Prostate gland (tissue), 2 donors: ENCODE results near the gene FKBP5. TPM values are rescaled to one million over a fixed set of nuclear protein-coding genes. Genes with fewer than 3 reads are reported as not detected.
A peak's percentile ranks its signal among the peaks of the same experiment; 100 is the strongest.

Experiments used
- DNase-seq: peaks from one replicate; pipeline ENCODE4 v3.0.0-alpha.2; 2019; ENCODE audit warnings: low spot score
- H3K27ac ChIP-seq, 2 donors: fragments of 200-600 bp; sonication (generic); 2 replicates each; pipeline ENCODE4 v1.5.1; 2017 to 2019
- H3K27me3 ChIP-seq: fragments of 200-600 bp; sonication (generic); replicated peaks from 2 replicates; pipeline ENCODE4 v1.5.1; 2019; ENCODE audit not compliant: insufficient read depth
- H3K36me3 ChIP-seq, 2 donors: fragments of 200-600 bp; sonication (generic); 1 replicate in 1 of 2; 2 replicates in 1 of 2; pipeline versions ENCODE4 v1.5.1 to v1.8.1; 2017 to 2019
- H3K4me1 ChIP-seq: fragments of 200-600 bp; sonication (generic); replicated peaks from 2 replicates; pipeline ENCODE4 v1.5.1; 2019
- H3K4me3 ChIP-seq, 2 donors: fragments of 200-600 bp; sonication (generic); 2 replicates each; pipeline ENCODE4 v1.5.1; 2017 to 2019
- H3K9me3 ChIP-seq: fragments of 200-600 bp; sonication (generic); 2 replicates; pipeline ENCODE4 v1.5.1; 2017
- POLR2A ChIP-seq: fragments of 450-650 bp; IDR thresholded peaks from one replicate; pipeline ENCODE4 v1.6.1; 2016; ENCODE audit warnings: antibody characterized with exemption, mild to moderate bottlenecking
- POLR2AphosphoS5 ChIP-seq: sonication (generic); formaldehyde crosslinking; IDR thresholded peaks from one replicate; pipeline ENCODE4 v1.6.1; 2017; ENCODE audit warnings: antibody characterized with exemption
- WGBS: methylation state at CpG from one replicate; pipeline ENCODE4 v1.1.5; 2018; 5-methylcytosine and 5-hydroxymethylcytosine counted together
- intact Hi-C: fragments of 100-400 bp; cut with DNase I; formaldehyde crosslinking; loops from one replicate; pipeline ENCODE4 v1.14.2; 2022
- total RNA-seq, 2 donors: library from RNA; depleted of rRNA; stranded (reverse); fragments of >200 nt; gene quantifications; one replicate each; pipeline ENCODE4 v1.1.0, GENCODE V29; 2016
- TF ChIP-seq, protein P1 (sequence below), 4 experiments: fragments of 200-600 bp in 2 of 4; fragments of 450-650 bp in 2 of 4; sonication (generic) in 2 of 4; IDR thresholded peaks; 1 replicate in 3 of 4; 2 replicates in 1 of 4; pipeline ENCODE4 v1.5.1; 2016 to 2019; ENCODE audit warnings: antibody characterized with exemption in 4 of 4, mild to moderate bottlenecking in 2 of 4, moderate library complexity in 2 of 4

Gene FKBP5
- total RNA-seq = 100 to 1,000 TPM; 201 to 248 TPM

- intact Hi-C loops = loop anchor here (1.0 to 5.0 kb wide), 3 partner anchors 40 to 101 kb away; no protein-coding TSS in a partner anchor
Measured at GRCh38 chr6:35688605-35689322, at the start of gene FKBP5. Gene FKBP5 (minus strand): TSS chr6:35688915. CDS start chr6:35642824, 46,091 bp downstream.

GRCh38 chr6:35737413-35738211 lies 48.9 kb upstream of the FKBP5 start:
- peak; percentile 54 for DNase-seq
- Histone ChIP-seq H3K36me3 (no peaks in the 10 kb centered on the region), H3K9me3 (no peaks in the 10 kb centered on the region), H3K4me3 (no peak overlapping the region), H3K27ac (no peak overlapping the region), H3K27me3 (no peaks in the 10 kb centered on the region), H3K4me1 (peaks cover 19% of the 10 kb centered on the region)
- WGBS = 55% methylated on average over 16 of the region's 16 CpGs
- TF ChIP-seq, protein P1, sequence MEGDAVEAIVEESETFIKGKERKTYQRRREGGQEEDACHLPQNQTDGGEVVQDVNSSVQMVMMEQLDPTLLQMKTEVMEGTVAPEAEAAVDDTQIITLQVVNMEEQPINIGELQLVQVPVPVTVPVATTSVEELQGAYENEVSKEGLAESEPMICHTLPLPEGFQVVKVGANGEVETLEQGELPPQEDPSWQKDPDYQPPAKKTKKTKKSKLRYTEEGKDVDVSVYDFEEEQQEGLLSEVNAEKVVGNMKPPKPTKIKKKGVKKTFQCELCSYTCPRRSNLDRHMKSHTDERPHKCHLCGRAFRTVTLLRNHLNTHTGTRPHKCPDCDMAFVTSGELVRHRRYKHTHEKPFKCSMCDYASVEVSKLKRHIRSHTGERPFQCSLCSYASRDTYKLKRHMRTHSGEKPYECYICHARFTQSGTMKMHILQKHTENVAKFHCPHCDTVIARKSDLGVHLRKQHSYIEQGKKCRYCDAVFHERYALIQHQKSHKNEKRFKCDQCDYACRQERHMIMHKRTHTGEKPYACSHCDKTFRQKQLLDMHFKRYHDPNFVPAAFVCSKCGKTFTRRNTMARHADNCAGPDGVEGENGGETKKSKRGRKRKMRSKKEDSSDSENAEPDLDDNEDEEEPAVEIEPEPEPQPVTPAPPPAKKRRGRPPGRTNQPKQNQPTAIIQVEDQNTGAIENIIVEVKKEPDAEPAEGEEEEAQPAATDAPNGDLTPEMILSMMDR (IDR thresholded peaks at IDR 0.05) = peak; percentile 77 to 99 (median 92)
- TF ChIP-seq POLR2AphosphoS5 = peak; percentile 77
- no peak for TF ChIP-seq POLR2A
- intact Hi-C loops = loop anchor here (1.0 to 10.0 kb wide), 3 partner anchors 155 to 393 kb away; partner anchors contain the start of gene PPARD

More at GRCh38 chr6:35688605-35689322, at the start of gene FKBP5:
- Histone ChIP-seq H3K27me3 (no peaks in the 10 kb centered on the region), H3K4me3 (peak within 1 kb of the TSS; percentile 99), H3K36me3 (peaks cover 0 to 4% of the 10 kb centered on the region in 2 donors), H3K27ac (peak within 1 kb of the TSS; percentile 100), H3K4me1 (peaks cover 15% of the 10 kb centered on the region), H3K9me3 (no peaks in the 10 kb centered on the region)
- DNase-seq = peak; percentile 97
- WGBS = 21% methylated on average over 10 of the region's 80 CpGs
- TF ChIP-seq POLR2AphosphoS5 = peak; percentile 80
- TF ChIP-seq POLR2A = peak; percentile 96
- TF ChIP-seq, protein P1 (IDR thresholded peaks at IDR 0.05) = peak in 1 of 4 experiments; percentile 13

- Histone ChIP-seq H3K27me3 (no peaks in the 10 kb centered on the region), H3K9me3 (no peaks in the 10 kb centered on the region), H3K27ac (peak within 1 kb of the TSS; percentile 99 to 100), H3K36me3 (no peaks in the 10 kb centered on the region), H3K4me1 (peaks cover 22% of the 10 kb centered on the region), H3K4me3 (no peak within 1 kb of the TSS)
- TF ChIP-seq POLR2A = no peak
- TF ChIP-seq, protein P1 (IDR thresholded peaks at IDR 0.05) = no peak
- DNase-seq = no peak
- intact Hi-C loops = loop anchor here (1.0 to 10.0 kb wide), 3 partner anchors 154 to 392 kb away; partner anchors contain the start of gene PPARD
- 92% methylated on average over 10 of the region's 10 CpGs for WGBS
Measured at GRCh38 chr6:35736982-35737412, 48.3 kb upstream of the FKBP5 start, which contains the start of gene ARMC12. Gene ARMC12 (plus strand): TSS chr6:35737032. CDS start chr6:35737109, 77 bp downstream.

DNA sequence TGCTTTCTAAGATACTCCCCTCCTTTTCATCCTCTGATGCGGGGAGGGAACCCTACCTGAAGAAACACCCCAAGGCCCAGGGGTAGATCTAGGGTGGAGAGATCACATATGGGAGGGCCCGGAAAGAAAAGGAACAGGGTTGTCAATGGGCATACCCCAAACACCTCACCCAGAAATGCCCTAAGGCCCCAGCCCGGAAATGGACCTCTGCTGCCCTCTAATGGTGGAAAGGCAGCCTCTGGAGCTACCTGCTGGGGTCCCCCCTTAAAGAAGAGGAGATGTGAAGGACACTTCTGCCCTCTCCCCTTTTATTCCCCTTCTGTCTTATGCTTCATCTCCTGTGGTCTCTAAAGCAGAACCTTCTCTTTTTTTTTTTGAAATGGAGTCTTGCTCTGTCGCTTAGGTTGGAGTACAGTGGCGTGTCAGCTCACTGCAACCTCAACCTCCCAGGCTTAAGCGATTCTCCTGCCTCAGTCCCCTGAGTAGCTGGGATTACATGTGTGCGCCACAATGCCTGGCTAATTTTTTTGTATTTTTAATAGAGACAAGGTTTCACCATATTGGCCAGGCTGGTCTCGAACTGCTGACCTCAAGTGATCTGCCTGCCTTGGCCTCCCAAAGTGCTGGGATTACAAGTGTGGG lies 47.7 kb upstream of the FKBP5 start:
- 63% methylated on average over 8 of the region's 8 CpGs for WGBS
- no peak for TF ChIP-seq POLR2A
- peak; percentile 58 for TF ChIP-seq POLR2AphosphoS5
- TF ChIP-seq, protein P1 (IDR thresholded peaks at IDR 0.05) = peak; percentile 83 to 95 (median 92)
- Histone ChIP-seq H3K36me3 (no peaks in the 10 kb centered on the region), H3K9me3 (no peaks in the 10 kb centered on the region), H3K27ac (peak overlapping the region; percentile 99 to 100), H3K27me3 (no peaks in the 10 kb centered on the region), H3K4me3 (no peak overlapping the region), H3K4me1 (peaks cover 22% of the 10 kb centered on the region)
- intact Hi-C loops = loop anchor here (2.0 to 10.0 kb wide), 2 partner anchors 154 to 392 kb away; partner anchors contain the start of gene PPARD
- peak; percentile 76 for DNase-seq
